ENCODE results near the gene EPB42. TPM values are rescaled to one million over a fixed set of nuclear protein-coding genes. Genes with fewer than 3 reads are reported as not detected.
A peak's percentile ranks its signal among the peaks of the same experiment; 100 is the strongest.

EPB42 gene
- polyA plus RNA-seq, 1 donor (not counting 4 experiments of a cell fraction or from before 2014, with no cell fraction given), result not detected

GRCh38 chr15:43251185-43251870 lies 30.5 kb upstream of the EPB42 start:
- no peak overlapping the region for H3K4me2 ChIP-seq (ENCODE audit: control insufficient read depth, extremely low read depth, insufficient read depth, low read depth, low read length)
- TF ChIP-seq CTCF (optimal IDR thresholded peaks at IDR 0.05 in 1 of 3, IDR thresholded peaks at IDR 0.05 in 1 of 3, conservative IDR thresholded peaks at IDR 0.05 in 1 of 3; ENCODE audit: extremely low read depth in 1 of 3, insufficient read depth in 2 of 3, low read length in 3 of 3) (no peak), EZH2 (IDR thresholded peaks at IDR 0.05; ENCODE audit: low read length) (no peak)
- no peaks in the 10 kb centered on the region for H3K79me2 ChIP-seq (ENCODE audit: control insufficient read depth, insufficient read depth, low read length)
- H3K36me3 ChIP-seq (ENCODE audit: control insufficient read depth in 2 of 2, extremely low read depth in 1 of 2, insufficient read depth in 2 of 2, low read length in 2 of 2), result no peaks in the 10 kb centered on the region
- dilution Hi-C loops (cut with MboI; ENCODE audit: extremely low pct_ligation_motif_present, low sequenced_read_pairs), result no loop called here
- H3K4me3 ChIP-seq (ENCODE audit: control insufficient read depth in 2 of 3, extremely low read depth in 1 of 3, insufficient read depth in 2 of 3, low read depth in 1 of 3, low read length in 3 of 3), result no peak overlapping the region
- no peaks in the 10 kb centered on the region for H4K20me1 ChIP-seq (ENCODE audit: control insufficient read depth, extremely low read depth, insufficient read depth, low read length)
- H3K9me1 ChIP-seq (ENCODE audit: control insufficient read depth, extremely low read depth, insufficient read depth, low read length), result no peaks in the 10 kb centered on the region
- H3K9me3 ChIP-seq (ENCODE audit: control insufficient read depth, low read depth, low read length), result no peaks in the 10 kb centered on the region
- no peak overlapping the region for H3K9ac ChIP-seq (ENCODE audit: control insufficient read depth, extremely low read depth, insufficient read depth, low read length)
- no peak overlapping the region for H3K27ac ChIP-seq (ENCODE audit: control insufficient read depth, insufficient read depth, low read length)
- no peak for DNase-seq (ENCODE audit: low read depth, low spot score)
- H3K4me1 ChIP-seq (ENCODE audit: control insufficient read depth, extremely low read depth, insufficient read depth, low read length), result peaks cover 12% of the 10 kb centered on the region
- FAIRE-seq, result no peak
- peaks cover 2% of the 10 kb centered on the region for H3K27me3 ChIP-seq (ENCODE audit: control insufficient read depth, extremely low read depth, insufficient read depth, low read length)
- H2AFZ ChIP-seq (ENCODE audit: control insufficient read depth, low read length), result no peak overlapping the region

GRCh38 chr15:43250785-43251184 lies 30.0 kb upstream of the EPB42 start:
- TF ChIP-seq CTCF (optimal IDR thresholded peaks at IDR 0.05 in 1 of 3, IDR thresholded peaks at IDR 0.05 in 1 of 3, conservative IDR thresholded peaks at IDR 0.05 in 1 of 3; ENCODE audit: extremely low read depth in 1 of 3, insufficient read depth in 2 of 3, low read length in 3 of 3), result no peak
- TF ChIP-seq EZH2 (IDR thresholded peaks at IDR 0.05; ENCODE audit: low read length), result no peak
- H3K27ac ChIP-seq (ENCODE audit: control insufficient read depth, insufficient read depth, low read length), result no peak overlapping the region

More at GRCh38 chr15:43250785-43251184, 30.0 kb upstream of the EPB42 start:
- FAIRE-seq (peak; percentile 23), DNase-seq (ENCODE audit: low read depth, low spot score) (no peak)
- H3K9ac ChIP-seq (ENCODE audit: control insufficient read depth, extremely low read depth, insufficient read depth, low read length), result no peak overlapping the region
- H3K4me1 ChIP-seq (ENCODE audit: control insufficient read depth, extremely low read depth, insufficient read depth, low read length), result peaks cover 12% of the 10 kb centered on the region
- H2AFZ ChIP-seq (ENCODE audit: control insufficient read depth, low read length), result no peak overlapping the region
- no peaks in the 10 kb centered on the region for H3K36me3 ChIP-seq (ENCODE audit: control insufficient read depth in 2 of 2, extremely low read depth in 1 of 2, insufficient read depth in 2 of 2, low read length in 2 of 2)
- no peak overlapping the region for H3K4me3 ChIP-seq (ENCODE audit: control insufficient read depth in 2 of 3, extremely low read depth in 1 of 3, insufficient read depth in 2 of 3, low read depth in 1 of 3, low read length in 3 of 3)
- peaks cover 2% of the 10 kb centered on the region for H3K27me3 ChIP-seq (ENCODE audit: control insufficient read depth, extremely low read depth, insufficient read depth, low read length)
- dilution Hi-C loops (cut with MboI; ENCODE audit: extremely low pct_ligation_motif_present, low sequenced_read_pairs), result no loop called here
- H4K20me1 ChIP-seq (ENCODE audit: control insufficient read depth, extremely low read depth, insufficient read depth, low read length), result no peaks in the 10 kb centered on the region
- no peaks in the 10 kb centered on the region for H3K79me2 ChIP-seq (ENCODE audit: control insufficient read depth, insufficient read depth, low read length)
- H3K4me2 ChIP-seq (ENCODE audit: control insufficient read depth, extremely low read depth, insufficient read depth, low read depth, low read length), result no peak overlapping the region
- H3K9me1 ChIP-seq (ENCODE audit: control insufficient read depth, extremely low read depth, insufficient read depth, low read length), result no peaks in the 10 kb centered on the region
- no peaks in the 10 kb centered on the region for H3K9me3 ChIP-seq (ENCODE audit: control insufficient read depth, low read depth, low read length)
